ENCODE results near the gene MTMR12.
"Not testable (repeated sequence)": the region's sequence is repeated elsewhere in the genome, so short reads cannot be mapped to it uniquely, and the experiment has no call there.

The MTMR12 gene

GRCh38 chr5:32295966-32296772 lies 16.6 kb downstream of the MTMR12 start:
- DNase-seq: not testable (repeated sequence)

DNA sequence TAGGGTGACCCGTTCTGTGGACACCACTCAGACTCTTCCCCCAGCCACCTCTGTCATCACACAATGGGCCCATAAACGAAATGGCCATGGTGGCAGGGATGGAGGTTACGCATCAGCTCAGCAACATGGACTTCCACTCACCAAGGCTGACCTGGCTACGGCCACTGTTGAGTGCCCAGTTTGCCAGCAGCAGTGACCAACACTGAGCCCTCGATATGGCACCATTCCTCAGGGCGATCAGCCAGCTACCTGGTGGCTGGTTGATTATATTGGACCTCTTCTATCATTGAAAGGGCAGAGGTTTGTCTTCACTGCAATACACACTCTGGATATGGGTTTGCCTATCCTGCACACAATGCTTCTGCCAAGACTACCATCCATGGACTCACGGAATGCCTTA lies 21.1 kb downstream of the MTMR12 start:
- DNase-seq: no peak

GRCh38 chr5:32290922-32291321 lies 21.8 kb downstream of the MTMR12 start:
- DNase-seq: peak in 1 of 2 donors; percentile 27

DNA sequence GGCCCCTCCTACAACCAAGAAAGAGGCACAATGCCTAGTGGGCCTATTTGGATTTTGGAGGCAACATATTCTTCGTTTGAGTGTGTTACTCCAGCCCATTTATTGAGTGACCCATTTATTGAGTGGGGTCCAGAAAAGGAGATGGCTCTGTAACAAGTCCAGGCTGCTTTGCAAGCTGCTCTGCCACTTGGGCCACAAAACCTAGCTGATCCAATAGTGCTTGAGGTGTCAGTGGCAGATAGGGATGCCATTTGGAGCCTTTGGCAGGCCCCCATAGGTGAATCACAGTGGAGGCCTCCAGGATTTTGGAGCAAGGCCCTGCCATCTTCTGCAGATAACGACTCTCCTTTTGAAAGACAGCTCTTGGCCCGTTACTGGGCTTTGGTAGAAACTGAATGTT lies 22.2 kb downstream of the MTMR12 start:
- DNase-seq: not testable (repeated sequence)

GRCh38 chr5:32289986-32290385 lies 22.8 kb downstream of the MTMR12 start:
- DNase-seq: not testable (repeated sequence)

- not testable (repeated sequence) for DNase-seq
Measured at GRCh38 chr5:32288135-32288534, 24.6 kb downstream of the MTMR12 start.

DNA sequence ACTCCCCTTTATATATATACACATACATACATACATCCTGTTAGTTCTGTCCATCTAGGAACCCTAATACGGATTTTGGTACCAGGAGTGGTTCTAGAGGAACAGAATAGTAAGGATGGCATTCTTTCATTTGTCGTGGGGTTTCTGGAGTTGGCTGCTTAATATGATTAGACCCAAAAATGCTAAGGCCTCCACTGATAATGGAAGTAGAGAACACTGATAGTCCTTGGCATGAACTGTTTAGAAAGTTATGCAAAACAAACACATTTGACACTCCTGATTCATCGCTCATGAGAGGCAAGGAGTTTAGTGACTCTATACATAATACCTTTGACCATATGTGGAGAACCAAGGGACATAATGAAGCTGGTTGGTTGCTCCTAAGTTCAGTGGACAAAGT lies 25.2 kb downstream of the MTMR12 start:
- not testable (repeated sequence) for DNase-seq

- DNase-seq: no peak
Measured at GRCh38 chr5:32285510-32286138, 27.1 kb downstream of the MTMR12 start.

- no peak for DNase-seq
Measured at GRCh38 chr5:32283539-32284377, 29.0 kb downstream of the MTMR12 start.

GRCh38 chr5:32283061-32283460 lies 29.7 kb downstream of the MTMR12 start:
- no peak for DNase-seq

DNA sequence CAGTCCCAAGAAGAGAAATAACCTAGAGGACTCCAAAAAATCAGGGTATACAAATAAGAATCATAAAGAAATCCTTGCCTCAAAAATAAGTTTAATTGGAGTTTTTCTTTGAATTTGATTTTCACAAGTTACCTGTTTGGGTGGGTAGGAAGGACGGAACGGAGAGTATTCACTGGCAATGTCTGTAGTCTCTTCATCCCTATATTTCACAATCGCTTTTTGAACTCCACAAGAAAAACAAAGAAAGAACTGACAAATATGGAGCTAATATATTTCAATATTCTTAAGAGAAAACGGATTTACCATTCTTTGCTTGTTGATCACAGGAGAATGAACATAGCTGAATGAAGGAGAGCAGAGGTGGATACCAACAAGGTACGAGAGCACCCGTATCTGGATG lies 30.1 kb downstream of the MTMR12 start:
- DNase-seq: no peak

- not testable (repeated sequence) for DNase-seq
Measured at GRCh38 chr5:32281378-32282133, 31.2 kb downstream of the MTMR12 start.

DNA sequence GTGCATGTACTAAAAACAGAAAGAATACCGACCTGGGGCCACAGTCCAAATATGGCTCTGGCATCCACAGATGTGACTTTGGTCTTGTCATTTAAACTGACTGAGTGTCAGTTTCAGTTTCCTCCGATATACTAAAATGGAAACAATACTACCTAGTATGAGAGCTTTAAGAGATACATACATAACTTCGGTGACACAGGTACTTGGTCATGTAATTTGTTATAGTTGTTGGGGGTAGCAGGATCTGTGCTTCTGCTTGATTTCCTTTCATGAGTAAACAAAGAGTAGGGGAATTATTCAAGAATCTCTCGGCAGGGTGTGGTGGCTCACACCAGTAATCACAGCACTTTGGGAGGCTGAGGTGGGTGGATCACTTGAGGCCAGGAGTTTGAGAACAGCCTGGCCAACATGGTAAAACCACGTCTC lies 32.1 kb downstream of the MTMR12 start:
- DNase-seq: no peak

DNA sequence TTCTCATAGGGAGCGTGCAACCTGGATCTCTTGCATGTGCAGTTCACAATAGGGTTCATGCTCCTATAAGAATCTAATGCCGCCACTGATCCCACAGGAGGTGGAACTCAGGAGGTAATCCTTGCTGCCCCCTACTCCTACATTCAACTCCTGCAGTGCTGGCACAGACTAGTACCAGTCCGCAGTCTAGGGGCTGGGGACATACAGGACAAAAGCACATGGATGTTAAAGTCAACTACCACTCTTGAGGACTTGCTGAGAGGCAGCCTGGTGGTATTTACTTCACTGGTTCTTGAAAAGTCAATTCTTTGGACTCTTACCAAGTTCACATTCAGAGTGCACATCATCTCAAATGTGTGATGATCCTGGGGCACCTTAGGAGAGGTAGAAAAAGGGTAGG lies 33.0 kb downstream of the MTMR12 start:
- no peak for DNase-seq

DNA sequence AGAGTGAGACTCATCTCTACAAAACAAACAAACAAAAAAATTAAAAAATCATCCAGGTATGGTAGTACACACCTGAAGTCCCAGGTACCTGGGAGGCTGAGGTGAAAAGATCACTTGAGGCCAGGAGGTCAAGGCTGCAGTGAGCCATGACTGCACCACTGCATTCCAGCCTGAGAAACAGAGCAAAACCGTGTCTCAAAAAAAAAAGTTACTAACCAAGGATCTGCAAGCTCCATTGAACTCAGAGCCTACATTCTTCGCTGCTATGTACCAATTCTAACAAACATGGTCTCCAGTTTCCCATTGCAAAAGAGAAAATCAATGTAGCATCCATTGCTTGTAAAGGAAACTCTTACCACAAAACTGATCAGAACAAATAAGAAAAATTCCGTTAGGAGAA lies 33.5 kb downstream of the MTMR12 start:
- no peak for DNase-seq

DNA sequence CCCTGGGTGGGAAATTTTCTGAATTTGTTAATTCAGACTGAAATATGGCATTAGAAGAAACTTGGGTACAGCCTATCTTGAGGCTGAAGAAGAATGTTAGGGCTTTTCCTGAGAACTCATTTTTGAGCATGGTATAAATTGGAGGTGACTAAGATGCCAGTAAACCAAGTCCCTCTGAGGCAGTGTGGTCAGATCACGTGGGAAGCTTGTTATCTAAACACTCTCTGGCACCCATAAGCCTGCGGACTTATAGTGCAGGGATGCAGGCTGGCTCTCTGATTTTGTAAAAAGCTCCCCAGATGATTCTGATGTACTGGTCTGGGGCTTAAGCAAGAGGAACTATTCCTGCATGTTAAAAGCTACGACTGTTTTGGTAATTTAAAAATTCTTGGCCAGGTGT lies 34.3 kb downstream of the MTMR12 start:
- no peak for DNase-seq

DNA sequence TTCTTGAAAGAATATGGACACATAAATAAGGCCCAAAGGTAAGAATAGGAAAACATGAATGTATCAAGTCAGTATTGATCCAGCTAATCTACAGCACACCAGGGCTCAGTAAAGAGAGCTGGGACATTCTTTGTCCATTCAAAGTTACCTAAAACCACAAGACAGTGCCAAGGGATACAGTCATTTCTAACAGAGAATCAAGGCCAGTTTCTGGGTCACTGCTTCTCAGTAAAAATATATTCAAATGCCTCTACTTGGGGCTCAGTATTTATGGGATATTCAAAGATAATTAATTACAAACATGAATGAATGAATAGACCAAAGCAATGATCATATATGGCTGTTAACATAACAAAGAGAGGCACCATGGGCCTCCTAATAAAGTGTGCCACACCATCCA lies 34.9 kb downstream of the MTMR12 start:
- DNase-seq: no peak

- DNase-seq: peak; percentile 47 to 53
Measured at GRCh38 chr5:32276173-32276853, 36.4 kb downstream of the MTMR12 start.

DNA sequence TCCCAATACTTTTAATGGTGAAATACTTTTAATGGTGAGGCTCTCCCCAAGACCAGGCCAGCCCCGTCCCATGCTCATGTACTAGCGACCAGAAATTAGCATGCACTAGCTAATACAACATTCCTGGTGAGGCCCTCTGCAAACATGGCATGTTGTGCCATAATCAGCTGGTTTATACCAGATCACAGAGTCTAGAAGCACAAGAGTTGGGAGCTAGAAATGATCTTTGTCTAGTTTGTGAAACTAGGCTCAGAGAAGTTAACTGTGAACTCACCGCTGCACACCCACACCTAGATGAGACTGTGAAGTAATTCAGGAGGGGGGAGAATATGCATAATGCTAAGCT lies 37.4 kb downstream of the MTMR12 start:
- no peak for DNase-seq

DNA sequence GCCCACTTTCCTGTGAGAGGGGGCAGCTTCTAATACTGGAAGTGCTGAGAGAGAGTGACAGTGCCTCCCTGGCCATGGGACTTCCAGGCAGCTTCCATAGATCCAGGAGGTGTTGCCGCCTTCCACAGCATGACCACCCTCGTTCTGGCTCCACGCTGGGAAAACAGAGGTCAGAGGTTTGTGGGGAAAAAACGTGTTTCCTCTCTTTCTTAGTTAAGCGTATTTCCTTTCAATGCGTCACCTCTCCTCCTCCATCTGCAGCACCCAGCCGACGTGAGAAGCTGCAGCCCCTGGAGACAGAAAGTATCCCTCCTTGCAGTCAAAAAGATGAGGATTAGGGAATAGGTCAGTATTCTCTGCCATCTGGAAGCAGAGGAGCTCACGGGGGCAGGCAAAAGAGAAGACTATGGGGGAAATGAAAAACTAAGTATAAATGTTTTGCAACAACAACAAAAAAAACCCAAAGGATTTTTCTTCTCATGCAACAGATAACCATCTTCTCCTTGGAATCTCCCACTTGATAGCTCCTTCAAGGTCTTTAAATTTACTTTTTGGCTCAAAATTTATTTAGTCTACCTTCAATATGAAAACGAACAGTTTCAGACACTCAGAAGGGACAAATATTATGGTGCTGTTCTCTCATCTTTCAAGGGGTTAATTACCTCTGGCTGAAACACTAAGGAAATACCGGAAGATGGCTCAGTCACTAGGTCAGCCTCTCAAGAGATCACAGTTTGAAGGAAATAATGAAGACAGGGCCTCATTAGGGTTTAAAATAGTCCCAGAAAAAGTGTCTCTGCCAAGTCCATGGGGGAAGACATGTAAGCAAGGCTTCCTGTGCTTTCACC lies 38.0 kb downstream of the MTMR12 start:
- DNase-seq: no peak

DNA sequence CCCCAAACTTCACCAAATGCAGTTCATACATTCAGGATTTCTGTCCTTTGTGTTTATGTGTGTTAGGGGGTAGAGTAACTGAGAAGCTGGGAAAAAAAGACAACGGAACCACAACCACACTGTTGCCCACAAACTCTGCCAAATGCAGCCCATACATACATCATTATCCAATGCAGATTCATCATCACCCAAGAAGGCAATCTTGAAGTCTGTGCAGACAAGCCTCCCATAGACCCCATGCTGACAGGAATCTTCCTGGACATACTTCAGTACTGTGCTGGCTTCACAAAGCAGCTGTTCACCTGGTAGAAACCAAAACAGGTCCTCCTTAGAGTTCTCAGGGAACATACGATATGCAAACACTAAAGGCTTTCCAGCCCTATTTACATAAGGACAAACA lies 38.9 kb downstream of the MTMR12 start:
- no peak for DNase-seq

Measured in inflammatory macrophage (primary cell).